ENCODE data around the gene SLC18A3. TPM values are rescaled to one million over a fixed set of nuclear protein-coding genes. Genes with fewer than 3 reads are reported as not detected.

SLC18A3 gene
- total RNA-seq, 1 donor from 2014 or later, result not detected

GRCh38 chr10:49596493-49596809 lies 13.7 kb upstream of the SLC18A3 start:
- intact Hi-C loops (cut with DNase I), result loop anchor here (10.0 kb wide), 1 partner anchor 468 kb away; the partner anchor contains the start of gene WASHC2A
- DNase-seq (ENCODE audit: low spot score in 2 of 2), result peak in 1 of 2 donors; percentile 33
- TF ChIP-seq CTCF (IDR thresholded peaks at IDR 0.05), result no peak
- H3K27ac ChIP-seq, result no peak overlapping the region
- H3K4me1 ChIP-seq, result no peaks in the 10 kb centered on the region
- no peaks in the 10 kb centered on the region for H3K9me3 ChIP-seq
- H3K27me3 ChIP-seq, result no peaks in the 10 kb centered on the region
- no peaks in the 10 kb centered on the region for H3K36me3 ChIP-seq
- H3K4me3 ChIP-seq, result no peak overlapping the region

DNA sequence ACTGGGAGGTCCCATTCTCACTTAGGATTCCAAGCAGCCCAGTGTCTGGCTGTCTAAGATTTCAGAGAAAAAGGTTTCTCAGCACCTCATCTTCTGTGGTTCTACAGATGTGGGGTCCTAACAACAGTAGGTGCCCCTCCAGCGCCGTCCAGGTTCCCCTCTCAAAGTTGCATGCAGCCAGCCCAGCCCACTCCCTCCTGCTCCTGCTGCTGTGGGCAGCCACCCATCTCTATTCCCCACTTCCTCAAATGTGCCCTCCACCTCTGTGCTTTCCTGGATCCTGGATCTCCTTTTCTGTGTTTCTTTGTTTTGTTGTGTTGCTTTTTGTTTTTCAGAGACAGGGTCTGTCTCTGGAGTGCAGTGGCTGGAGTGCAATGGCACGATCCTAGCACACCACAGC lies 13.3 kb upstream of the SLC18A3 start:
- H3K9me3 ChIP-seq, result no peaks in the 10 kb centered on the region
- no peak for TF ChIP-seq CTCF (IDR thresholded peaks at IDR 0.05)
- intact Hi-C loops (cut with DNase I), result loop anchor here (10.0 kb wide), 1 partner anchor 468 kb away; the partner anchor contains the start of gene WASHC2A
- no peak overlapping the region for H3K27ac ChIP-seq
- peak in 1 of 2 donors; percentile 44 for DNase-seq (ENCODE audit: low spot score in 2 of 2)
- H3K4me3 ChIP-seq, result no peak overlapping the region
- no peaks in the 10 kb centered on the region for H3K4me1 ChIP-seq
- H3K36me3 ChIP-seq, result no peaks in the 10 kb centered on the region
- H3K27me3 ChIP-seq, result no peaks in the 10 kb centered on the region

- no peaks in the 10 kb centered on the region for H3K36me3 ChIP-seq
- intact Hi-C loops (cut with DNase I), result loop anchor here (10.0 kb wide), 1 partner anchor 467 kb away; the partner anchor contains the start of gene WASHC2A
- no peak for TF ChIP-seq CTCF (IDR thresholded peaks at IDR 0.05)
Observed at GRCh38 chr10:49597426-49598163, 12.5 kb upstream of the SLC18A3 start.

GRCh38 chr10:49598164-49598856 lies 11.8 kb upstream of the SLC18A3 start:
- DNase-seq (ENCODE audit: low spot score in 2 of 2), result no peak
- no peaks in the 10 kb centered on the region for H3K4me1 ChIP-seq
- no peaks in the 10 kb centered on the region for H3K27me3 ChIP-seq

More at GRCh38 chr10:49597426-49598163, 12.5 kb upstream of the SLC18A3 start:
- Histone ChIP-seq H3K4me1 (no peaks in the 10 kb centered on the region), H3K9me3 (no peaks in the 10 kb centered on the region), H3K27me3 (no peaks in the 10 kb centered on the region), H3K27ac (no peak overlapping the region), H3K4me3 (no peak overlapping the region)
- DNase-seq (ENCODE audit: low spot score in 2 of 2), result peak in 1 of 2 donors; percentile 28

GRCh38 chr10:49598986-49599385 lies 11.1 kb upstream of the SLC18A3 start:
- Histone ChIP-seq H3K4me3 (no peak overlapping the region), H3K4me1 (no peaks in the 10 kb centered on the region), H3K9me3 (no peaks in the 10 kb centered on the region), H3K27ac (no peak overlapping the region), H3K36me3 (no peaks in the 10 kb centered on the region), H3K27me3 (no peaks in the 10 kb centered on the region)
- intact Hi-C loops (cut with DNase I), result loop anchor here (10.0 kb wide), 1 partner anchor 466 kb away; the partner anchor contains the start of gene WASHC2A
- TF ChIP-seq CTCF (IDR thresholded peaks at IDR 0.05), result no peak
- DNase-seq (ENCODE audit: low spot score in 2 of 2), result no peak

More at GRCh38 chr10:49598164-49598856, 11.8 kb upstream of the SLC18A3 start:
- Histone ChIP-seq H3K36me3 (no peaks in the 10 kb centered on the region), H3K27ac (no peak overlapping the region), H3K9me3 (no peaks in the 10 kb centered on the region), H3K4me3 (no peak overlapping the region)
- TF ChIP-seq CTCF (IDR thresholded peaks at IDR 0.05), result no peak
- intact Hi-C loops (cut with DNase I), result loop anchor here (10.0 kb wide), 1 partner anchor 466 kb away; the partner anchor contains the start of gene WASHC2A
